Uterus (tissue), 2 donors: ENCODE measurements around the gene CDK6.

Experiments
- POLR2A ChIP-seq, 2 donors: fragments of 450-650 bp; IDR thresholded peaks; one replicate each; pipeline ENCODE4 v1.6.1; 2016; ENCODE audit warnings: antibody characterized with exemption in 2 of 2, mild to moderate bottlenecking in 1 of 2, moderate library complexity in 1 of 2
- TF ChIP-seq, protein P1 (sequence below), 4 experiments: fragments of 200-600 bp in 2 of 4; fragments of 450-650 bp in 2 of 4; sonication (generic) in 2 of 4; IDR thresholded peaks; one replicate each; pipeline ENCODE4 v1.5.1; 2016 to 2019; ENCODE audit warnings: antibody characterized with exemption in 4 of 4, mild to moderate bottlenecking in 2 of 4, moderate library complexity in 1 of 4

DNA sequence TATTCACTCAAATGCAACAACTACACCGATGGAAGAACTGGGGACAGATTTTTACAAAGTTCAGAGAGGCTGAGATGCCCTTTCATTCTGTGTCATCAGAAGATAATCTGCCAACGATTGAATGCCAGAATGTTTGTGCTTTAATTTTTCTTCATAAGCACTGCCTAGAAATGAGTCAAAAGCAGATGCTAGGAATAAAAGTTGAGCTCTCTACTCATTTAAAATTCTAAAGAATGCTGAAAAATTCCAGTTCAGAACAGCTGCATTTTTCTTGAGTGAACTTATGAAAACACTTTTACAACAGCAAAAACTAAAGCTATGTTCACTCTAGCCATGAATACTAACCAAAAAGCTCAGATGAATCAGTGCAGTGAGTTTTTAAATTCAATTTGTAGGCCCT lies 223.9 kb downstream of the CDK6 start:
- TF ChIP-seq, protein P1, sequence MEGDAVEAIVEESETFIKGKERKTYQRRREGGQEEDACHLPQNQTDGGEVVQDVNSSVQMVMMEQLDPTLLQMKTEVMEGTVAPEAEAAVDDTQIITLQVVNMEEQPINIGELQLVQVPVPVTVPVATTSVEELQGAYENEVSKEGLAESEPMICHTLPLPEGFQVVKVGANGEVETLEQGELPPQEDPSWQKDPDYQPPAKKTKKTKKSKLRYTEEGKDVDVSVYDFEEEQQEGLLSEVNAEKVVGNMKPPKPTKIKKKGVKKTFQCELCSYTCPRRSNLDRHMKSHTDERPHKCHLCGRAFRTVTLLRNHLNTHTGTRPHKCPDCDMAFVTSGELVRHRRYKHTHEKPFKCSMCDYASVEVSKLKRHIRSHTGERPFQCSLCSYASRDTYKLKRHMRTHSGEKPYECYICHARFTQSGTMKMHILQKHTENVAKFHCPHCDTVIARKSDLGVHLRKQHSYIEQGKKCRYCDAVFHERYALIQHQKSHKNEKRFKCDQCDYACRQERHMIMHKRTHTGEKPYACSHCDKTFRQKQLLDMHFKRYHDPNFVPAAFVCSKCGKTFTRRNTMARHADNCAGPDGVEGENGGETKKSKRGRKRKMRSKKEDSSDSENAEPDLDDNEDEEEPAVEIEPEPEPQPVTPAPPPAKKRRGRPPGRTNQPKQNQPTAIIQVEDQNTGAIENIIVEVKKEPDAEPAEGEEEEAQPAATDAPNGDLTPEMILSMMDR (IDR thresholded peaks at IDR 0.05) = no peak
- TF ChIP-seq POLR2A (IDR thresholded peaks at IDR 0.05) = no peak
